NCI-H82 treated with DMSO at 0.1 percent for 48 hours (cell line): ENCODE data around the gene SIN3A.
"Not testable (repeated sequence)": the region's sequence is repeated elsewhere in the genome, so short reads cannot be mapped to it uniquely, and the experiment has no call there.

Experiments used
- DNase-seq: peaks from one replicate; lab custom pipeline; 2025; ENCODE audit not compliant: unreplicated experiment; lab: John Stamatoyannopoulos, UW

SIN3A gene

DNA sequence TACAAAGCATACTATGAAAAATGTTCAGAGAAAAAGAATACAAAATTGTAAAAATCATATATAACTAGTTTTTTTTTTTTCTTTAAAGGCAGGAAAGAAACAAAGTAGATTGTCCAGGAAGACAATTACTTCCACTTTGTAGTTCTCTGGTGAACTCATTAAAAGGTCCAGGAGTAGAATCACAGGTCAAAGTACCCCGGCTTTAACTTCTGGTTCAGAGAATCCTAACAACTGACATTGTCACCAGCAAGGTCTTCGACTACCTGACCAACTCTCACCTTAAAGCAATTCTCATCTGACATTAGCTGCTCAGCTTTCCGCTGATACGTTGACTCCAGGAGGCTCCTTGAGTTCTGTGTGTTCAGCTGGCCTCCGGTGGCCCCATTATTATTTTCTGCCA, 67.5 kb downstream of the SIN3A start:
- DNase-seq = not testable (repeated sequence)

GRCh38 chr15:75380773-75381172, 70.7 kb downstream of the SIN3A start:
- no peak for DNase-seq

DNA sequence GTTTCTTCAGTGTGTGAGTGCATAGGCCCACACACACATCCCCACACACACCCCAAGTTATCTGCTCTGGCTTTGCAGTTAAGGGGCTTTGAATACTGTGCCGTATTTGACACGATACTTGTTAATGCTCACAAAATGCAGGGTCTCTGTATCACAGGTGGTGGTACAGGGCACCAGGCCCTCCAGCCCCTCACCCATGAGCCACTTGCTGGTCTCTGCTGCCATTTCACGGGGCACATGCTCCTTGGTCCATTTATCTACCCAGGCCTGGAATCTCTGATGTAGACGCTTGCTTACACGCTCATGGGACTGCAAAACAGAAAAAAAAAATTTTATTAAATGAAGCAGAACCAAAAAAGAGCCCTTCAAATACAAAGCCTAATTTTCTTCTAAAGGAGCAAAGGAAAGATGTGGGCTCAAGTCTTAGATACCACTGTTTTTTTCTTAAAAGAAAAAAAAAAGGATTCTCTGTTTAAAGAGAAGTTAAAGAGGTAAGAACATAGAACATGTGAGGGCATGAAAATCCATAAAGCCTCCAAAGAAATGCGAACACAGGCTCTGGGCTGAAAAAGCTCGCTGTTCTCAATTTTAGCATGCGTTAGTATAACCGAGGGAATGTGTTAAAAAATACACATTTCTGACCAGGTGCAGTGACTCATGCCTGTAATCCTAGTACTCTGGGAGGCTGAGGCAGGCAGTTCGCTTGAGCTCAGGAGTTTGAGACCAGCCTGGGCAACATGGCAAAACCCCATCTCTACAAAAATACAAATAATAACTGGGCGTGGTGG, 79.4 kb downstream of the SIN3A start:
- no peak for DNase-seq

DNA sequence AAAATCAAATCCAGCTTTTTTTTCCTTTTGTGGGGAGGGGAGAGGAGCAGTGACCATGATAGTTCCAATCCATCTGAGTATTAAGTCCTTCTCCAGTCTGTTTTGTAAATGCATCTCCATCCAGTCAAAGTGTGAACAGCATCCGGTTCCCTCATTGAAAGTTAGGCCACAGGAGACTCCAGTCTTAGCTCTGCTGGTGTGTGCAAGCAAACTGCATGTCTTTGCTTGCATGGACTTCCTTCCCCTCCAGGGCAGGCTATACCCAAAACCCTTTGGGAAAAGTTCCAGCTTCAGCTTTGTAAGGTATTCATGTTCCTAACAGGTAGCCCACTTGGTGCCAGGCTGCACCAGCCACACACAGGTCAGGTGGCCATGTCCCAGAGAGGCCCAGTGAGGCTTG, 80.0 kb downstream of the SIN3A start:
- no peak for DNase-seq

DNA sequence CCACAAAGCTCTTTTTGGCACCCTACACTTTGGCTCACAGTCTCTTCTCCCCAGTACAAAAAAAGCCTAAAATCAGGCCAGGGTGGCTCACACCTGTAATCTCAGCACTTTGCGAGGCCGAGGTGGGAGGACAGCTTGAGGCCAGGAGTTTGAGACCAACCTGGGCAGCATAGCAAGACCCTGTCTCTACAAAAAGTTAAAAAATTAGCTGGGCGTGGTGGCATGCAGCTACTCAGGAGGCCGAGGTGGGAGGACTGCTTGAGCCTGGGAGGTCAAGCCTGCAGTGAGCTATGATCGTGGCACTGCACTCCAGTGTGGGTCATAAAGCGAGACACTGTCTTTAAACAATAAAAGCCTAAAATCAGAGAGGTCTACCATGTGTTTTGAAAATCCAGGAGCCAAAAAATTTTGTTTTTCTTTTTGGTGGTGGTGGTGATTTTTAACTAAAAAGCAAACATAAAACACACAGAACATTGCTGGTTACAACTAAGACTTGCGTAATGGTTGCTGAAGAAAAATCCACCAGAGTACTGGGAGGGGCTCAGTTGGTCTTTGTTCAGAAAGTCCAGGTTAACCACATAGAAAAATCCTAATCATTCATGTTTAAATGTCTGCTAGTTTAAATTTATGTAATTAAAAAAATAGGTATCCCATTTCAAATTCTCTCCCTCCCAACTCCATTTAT, 81.5 kb downstream of the SIN3A start:
- no peak for DNase-seq

GRCh38 chr15:75368689-75369239, 82.7 kb downstream of the SIN3A start:
- no peak for DNase-seq

DNA sequence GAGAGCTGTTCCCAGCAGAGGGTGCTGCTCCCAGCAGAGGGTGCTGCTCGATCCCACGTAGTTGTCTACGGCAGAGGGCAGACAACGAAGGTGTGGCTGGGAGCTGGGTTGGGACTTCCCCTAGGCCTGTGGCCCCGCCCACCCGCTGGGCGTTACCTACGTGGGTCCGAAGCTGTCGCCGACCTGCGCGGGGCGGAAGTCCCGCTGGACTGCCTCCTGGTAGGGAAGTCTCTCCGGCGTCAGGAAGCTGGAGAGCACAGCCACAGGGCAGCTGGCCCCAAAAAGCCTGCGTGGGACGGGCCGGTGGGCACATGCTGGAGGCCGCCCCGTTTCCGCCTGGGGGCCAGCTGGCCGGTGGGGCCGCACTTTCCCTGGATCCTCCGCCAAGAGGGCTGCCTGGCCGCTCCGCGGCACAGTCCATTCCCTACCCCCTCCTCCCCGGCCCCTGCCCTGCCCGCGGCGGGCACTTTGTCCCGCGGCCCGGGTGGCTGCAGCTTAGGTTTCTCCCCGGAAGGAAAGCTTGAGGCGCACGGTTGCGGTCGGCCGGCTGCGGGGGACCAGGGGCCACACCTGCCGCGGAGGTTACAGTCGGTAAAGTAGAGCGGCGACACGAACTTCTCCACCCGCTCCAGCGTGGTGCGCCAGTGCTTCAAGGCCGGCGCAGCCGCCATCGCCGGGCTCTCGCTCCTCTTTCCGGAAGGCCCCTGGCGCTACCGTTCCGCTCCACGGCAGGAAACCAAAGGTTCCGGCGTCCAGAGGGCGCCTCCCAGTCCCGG, 83.4 kb downstream of the SIN3A start, which contains the start of gene MAN2C1:
MAN2C1 (minus strand) TSS at position 695 of the 776 bp plus-strand sequence; CDS start at position 671, 24 bp downstream.
- peak; percentile 90 for DNase-seq

DNA sequence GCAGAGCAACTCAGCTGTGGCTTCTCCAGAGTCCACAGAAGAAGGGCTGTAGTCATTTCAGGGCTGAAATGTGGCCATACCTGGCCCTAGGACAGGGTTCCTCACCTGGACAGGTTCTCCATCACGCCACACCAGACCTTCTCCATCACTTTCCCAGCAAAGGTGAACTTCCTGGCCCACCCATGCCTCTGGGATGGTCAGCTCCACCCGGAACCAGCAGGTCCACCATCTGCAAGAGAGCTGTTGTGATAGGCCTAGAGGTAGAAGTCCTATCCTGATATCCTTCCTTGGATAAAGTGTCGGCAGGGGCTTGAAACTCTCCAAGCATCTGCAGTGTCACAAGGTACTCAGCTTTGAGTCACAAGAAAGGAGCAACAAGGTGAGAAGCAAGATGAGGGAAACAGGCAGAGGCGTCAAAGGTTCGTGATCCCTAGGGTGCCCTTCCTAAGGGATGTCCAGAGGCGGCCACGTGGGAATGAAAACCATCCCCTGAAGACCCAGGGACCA, 84.0 kb downstream of the SIN3A start:
- no peak for DNase-seq

DNA sequence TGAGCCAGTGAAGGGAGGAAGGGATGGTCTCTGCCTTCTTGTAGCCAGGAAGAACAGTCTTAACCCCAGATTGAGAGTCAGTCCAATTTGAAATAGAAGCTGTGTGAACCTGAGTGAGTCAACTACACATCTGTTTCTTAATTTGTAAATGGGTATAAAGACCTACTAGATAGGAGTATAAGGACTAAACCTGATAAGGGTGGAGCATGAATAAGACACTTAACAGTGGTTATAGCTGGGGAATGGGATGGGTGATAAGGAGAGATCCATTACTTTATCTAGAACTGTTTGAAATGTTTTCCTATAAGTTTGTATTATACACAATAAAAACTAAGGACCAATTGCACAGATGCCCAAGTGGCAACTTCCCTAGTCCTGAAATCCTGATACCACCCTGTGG, 84.5 kb downstream of the SIN3A start:
- DNase-seq = no peak

DNA sequence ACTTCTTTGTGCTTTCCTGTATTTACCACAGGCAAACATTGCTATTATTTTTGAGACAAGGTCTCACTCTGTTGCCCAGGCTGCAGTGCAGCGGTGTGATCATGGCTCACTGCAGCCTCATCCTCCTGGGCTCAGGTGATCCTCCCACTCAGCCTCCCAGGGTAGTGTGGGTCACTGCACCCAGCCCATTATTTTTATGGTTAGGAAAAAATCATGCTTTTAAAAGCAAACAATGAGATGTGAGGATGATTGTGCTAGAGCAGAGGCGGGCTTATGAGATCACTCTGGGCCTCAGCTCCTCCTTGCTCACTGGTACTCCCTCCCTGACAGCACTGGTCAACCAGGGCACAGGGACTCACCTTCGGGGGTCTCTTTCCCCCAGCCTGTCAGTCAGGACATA, 85.3 kb downstream of the SIN3A start:
- DNase-seq = no peak

DNA sequence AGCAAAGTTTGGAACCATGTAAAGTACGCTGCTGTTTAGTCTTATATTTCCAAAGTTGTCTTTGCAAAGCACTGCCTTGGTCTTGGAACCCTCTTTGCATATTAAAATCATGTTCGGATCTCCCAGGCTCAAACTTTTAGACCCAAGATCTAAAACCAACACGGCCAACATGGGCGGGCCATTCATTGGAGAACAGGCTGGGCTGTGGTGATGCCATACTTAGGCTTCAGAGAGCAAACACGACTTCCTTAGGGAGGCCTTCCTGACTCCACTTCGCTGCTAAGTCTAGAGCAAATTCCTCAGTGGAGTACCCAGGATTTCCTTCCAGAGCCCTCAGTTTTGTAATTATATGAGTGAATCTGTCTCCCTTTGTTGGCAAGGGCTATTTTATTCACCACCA, 86.6 kb downstream of the SIN3A start:
- DNase-seq = no peak

GRCh38 chr15:75363786-75364185, 87.7 kb downstream of the SIN3A start:
- no peak for DNase-seq

DNA sequence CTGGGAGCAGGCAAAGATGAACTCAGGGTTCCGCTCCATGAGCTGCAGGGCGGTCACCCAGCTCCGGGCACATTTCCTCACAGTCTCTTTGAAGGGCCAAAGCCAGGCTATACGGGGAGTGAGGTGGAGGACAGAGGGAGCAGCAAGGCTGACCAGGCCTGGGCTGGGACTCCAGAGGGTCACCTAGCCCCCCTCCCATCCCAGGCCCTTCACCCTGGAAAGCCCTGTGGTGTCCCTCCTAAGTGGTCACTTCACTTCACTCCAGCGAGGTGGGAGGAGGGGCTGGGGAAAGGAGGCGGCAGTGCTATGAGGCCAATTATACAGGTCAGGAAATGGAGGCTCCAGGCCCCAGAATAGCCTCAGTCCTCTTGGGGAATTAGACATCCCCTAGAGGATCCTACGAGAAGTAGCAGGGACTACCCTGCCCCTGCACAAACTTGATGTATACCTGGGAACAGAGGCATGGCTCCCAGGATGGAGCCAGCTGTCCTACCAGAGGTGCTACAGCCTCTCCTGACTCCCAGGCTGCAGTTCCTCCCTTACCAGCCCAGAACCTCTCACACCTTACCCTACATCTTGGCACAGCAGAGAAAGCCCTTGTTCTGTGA, 88.7 kb downstream of the SIN3A start:
- DNase-seq = no peak

GRCh38 chr15:75361989-75362641, 89.4 kb downstream of the SIN3A start:
- DNase-seq = no peak

- DNase-seq = no peak
These were observed 90.0 kb downstream of the SIN3A start for GRCh38 chr15:75361361-75361988.

- no peak for DNase-seq
These were observed 90.6 kb downstream of the SIN3A start for GRCh38 chr15:75360856-75361255.

- DNase-seq = no peak
These were observed 91.1 kb downstream of the SIN3A start for GRCh38 chr15:75360391-75360790.

- DNase-seq = no peak
These were observed 91.8 kb downstream of the SIN3A start for GRCh38 chr15:75359537-75360250.
